AG09309 (cell line): Measurements from ENCODE around the gene C15orf62.

Experiments used
- DNase-seq: peaks from one replicate; pipeline ENCODE4 v3.0.0-alpha.2; 2010; ENCODE audit warnings: low read depth
- H3K4me3 ChIP-seq: 2 replicates; pipeline ENCODE4 v1.5.1; 2011; ENCODE audit warnings: mild to moderate bottlenecking, low read depth, low read length, moderate library complexity; ENCODE audit not compliant: control insufficient read depth
- TF ChIP-seq, protein P1 (sequence below): IDR thresholded peaks from 2 replicates; pipeline ENCODE4 v1.5.1; 2011; ENCODE audit warnings: mild to moderate bottlenecking, low read depth, low read length, inconsistent platforms; ENCODE audit not compliant: insufficient read depth, control insufficient read depth; ENCODE audit errors: missing control alignments

The C15orf62 gene

DNA sequence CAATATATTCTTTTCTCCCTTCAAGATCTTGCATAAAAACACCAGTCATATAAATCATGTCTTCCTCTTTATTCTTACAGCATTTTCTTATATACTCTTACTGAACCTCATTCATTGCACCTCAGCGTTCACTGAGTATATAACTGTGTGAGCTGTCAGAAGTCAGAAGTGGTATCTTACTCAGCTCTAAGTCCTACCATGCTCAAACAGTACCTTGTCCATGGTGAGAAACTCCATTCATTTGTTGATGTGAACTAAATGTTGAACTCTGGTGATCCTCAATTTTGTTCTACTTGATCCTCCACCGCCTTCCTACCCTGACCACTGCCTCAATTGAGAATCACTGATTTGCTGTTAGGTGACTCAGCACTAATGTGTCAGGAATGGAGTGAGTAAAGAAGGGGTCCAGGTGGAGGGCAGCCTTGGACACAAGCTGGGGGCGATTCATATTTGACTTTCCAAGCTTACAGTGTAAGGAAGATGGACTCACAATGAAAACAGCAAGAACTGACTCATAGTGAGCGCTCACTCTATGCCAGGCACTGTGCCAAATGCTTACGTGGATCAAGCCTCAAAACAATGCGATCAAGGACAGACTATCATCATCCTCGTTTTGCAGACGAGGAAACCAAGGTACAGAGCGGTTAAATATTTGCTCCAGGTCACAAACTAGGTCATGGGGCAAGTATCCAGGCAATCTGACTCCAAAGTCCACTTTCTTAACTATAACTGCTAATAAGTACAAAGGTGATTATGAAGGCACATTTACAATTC, 23.6 kb downstream of the C15orf62 start:
- peak; percentile 78 for DNase-seq
- TF ChIP-seq, protein P1, sequence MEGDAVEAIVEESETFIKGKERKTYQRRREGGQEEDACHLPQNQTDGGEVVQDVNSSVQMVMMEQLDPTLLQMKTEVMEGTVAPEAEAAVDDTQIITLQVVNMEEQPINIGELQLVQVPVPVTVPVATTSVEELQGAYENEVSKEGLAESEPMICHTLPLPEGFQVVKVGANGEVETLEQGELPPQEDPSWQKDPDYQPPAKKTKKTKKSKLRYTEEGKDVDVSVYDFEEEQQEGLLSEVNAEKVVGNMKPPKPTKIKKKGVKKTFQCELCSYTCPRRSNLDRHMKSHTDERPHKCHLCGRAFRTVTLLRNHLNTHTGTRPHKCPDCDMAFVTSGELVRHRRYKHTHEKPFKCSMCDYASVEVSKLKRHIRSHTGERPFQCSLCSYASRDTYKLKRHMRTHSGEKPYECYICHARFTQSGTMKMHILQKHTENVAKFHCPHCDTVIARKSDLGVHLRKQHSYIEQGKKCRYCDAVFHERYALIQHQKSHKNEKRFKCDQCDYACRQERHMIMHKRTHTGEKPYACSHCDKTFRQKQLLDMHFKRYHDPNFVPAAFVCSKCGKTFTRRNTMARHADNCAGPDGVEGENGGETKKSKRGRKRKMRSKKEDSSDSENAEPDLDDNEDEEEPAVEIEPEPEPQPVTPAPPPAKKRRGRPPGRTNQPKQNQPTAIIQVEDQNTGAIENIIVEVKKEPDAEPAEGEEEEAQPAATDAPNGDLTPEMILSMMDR: no peak
- H3K4me3 ChIP-seq: no peak overlapping the region

GRCh38 chr15:40796041-40796440, 26.3 kb downstream of the C15orf62 start:
- H3K4me3 ChIP-seq: no peak overlapping the region
- DNase-seq: no peak
- TF ChIP-seq, protein P1: no peak

GRCh38 chr15:40796512-40796911, 26.7 kb downstream of the C15orf62 start:
- TF ChIP-seq, protein P1: no peak
- H3K4me3 ChIP-seq: no peak overlapping the region
- no peak for DNase-seq

- TF ChIP-seq, protein P1: no peak
- no peak for DNase-seq
- no peak overlapping the region for H3K4me3 ChIP-seq
Observed at GRCh38 chr15:40799523-40799922, 29.7 kb downstream of the C15orf62 start.

GRCh38 chr15:40803076-40803475, 33.3 kb downstream of the C15orf62 start:
- no peak for DNase-seq
- TF ChIP-seq, protein P1: no peak
- no peak overlapping the region for H3K4me3 ChIP-seq

- TF ChIP-seq, protein P1: no peak
- no peak overlapping the region for H3K4me3 ChIP-seq
- no peak for DNase-seq
Observed at GRCh38 chr15:40803688-40804087, 33.9 kb downstream of the C15orf62 start.
